Mesenchymal stem cell (in vitro differentiated cells and primary cell): ENCODE results near the gene SLC2A6. TPM values are rescaled to one million over a fixed set of nuclear protein-coding genes. Genes with fewer than 3 reads are reported as not detected.

Experiments
- DNase-seq: peaks from one replicate; pipeline ENCODE4 v3.0.0-alpha.2; 2013
- H2AFZ ChIP-seq: one replicate; pipeline ENCODE4 v1.6.1; 2013; ENCODE audit warnings: low read depth, mild to moderate bottlenecking, control low read depth, inconsistent platforms, low read length, moderate library complexity
- H2AK5ac ChIP-seq: 2 replicates; pipeline ENCODE4 v1.6.1; 2013; ENCODE audit warnings: low read length, moderate library complexity, mild to moderate bottlenecking, inconsistent platforms; ENCODE audit not compliant: severe bottlenecking
- H2BK120ac ChIP-seq: one replicate; pipeline ENCODE4 v1.6.1; 2013; ENCODE audit warnings: low read depth, mild to moderate bottlenecking, inconsistent platforms, low read length, moderate library complexity
- H2BK12ac ChIP-seq, 2 experiments: one replicate each; pipeline ENCODE4 v1.6.1; 2013; ENCODE audit warnings: inconsistent platforms in 2 of 2, low read length in 2 of 2, mild to moderate bottlenecking in 2 of 2, moderate library complexity in 2 of 2, control low read depth in 1 of 2
- H2BK15ac ChIP-seq: one replicate; pipeline ENCODE4 v1.6.1; 2013; ENCODE audit warnings: mild to moderate bottlenecking, low read depth, inconsistent platforms; ENCODE audit not compliant: poor library complexity, severe bottlenecking
- H2BK5ac ChIP-seq: 2 replicates; pipeline ENCODE4 v1.6.1; 2013; ENCODE audit warnings: low read depth, mild to moderate bottlenecking, low read length, control low read depth, inconsistent platforms; ENCODE audit not compliant: poor library complexity, severe bottlenecking
- H3K14ac ChIP-seq, 2 experiments: one replicate each; pipeline ENCODE4 v1.6.1; 2013; ENCODE audit warnings: inconsistent platforms in 2 of 2, low read length in 2 of 2, control low read depth in 1 of 2, mild to moderate bottlenecking in 1 of 2, moderate library complexity in 1 of 2
- H3K18ac ChIP-seq, 2 experiments: one replicate each; pipeline ENCODE4 v1.6.1; 2013; ENCODE audit warnings: inconsistent platforms in 2 of 2, low read length in 2 of 2, control low read depth in 1 of 2, low read depth in 1 of 2, mild to moderate bottlenecking in 1 of 2
- H3K23ac ChIP-seq, 2 experiments: one replicate each; pipeline ENCODE4 v1.6.1; 2013; ENCODE audit warnings: inconsistent platforms in 2 of 2, low read length in 2 of 2, mild to moderate bottlenecking in 2 of 2, moderate library complexity in 2 of 2, control low read depth in 1 of 2
- H3K27ac ChIP-seq: 2 replicates; pipeline ENCODE4 v1.5.1; 2013; ENCODE audit warnings: mild to moderate bottlenecking, moderate library complexity, low read length, control low read depth, inconsistent platforms; ENCODE audit not compliant: poor library complexity, severe bottlenecking
- H3K27me3 ChIP-seq, 2 experiments: 2 replicates each; pipeline versions ENCODE4 v1.6.1 to v1.7.0; 2013; ENCODE audit warnings: low read length in 2 of 2, mild to moderate bottlenecking in 2 of 2, moderate library complexity in 2 of 2, control low read depth in 1 of 2, inconsistent platforms in 1 of 2; ENCODE audit not compliant: control insufficient read depth in 1 of 2, insufficient read depth in 1 of 2
- H3K36me3 ChIP-seq, 2 experiments: 2 replicates each; pipeline versions ENCODE4 v1.6.1 to v1.7.0; 2013; ENCODE audit warnings: low read length in 2 of 2, control low read depth in 1 of 2, inconsistent platforms in 1 of 2, low read depth in 1 of 2, mild to moderate bottlenecking in 1 of 2; ENCODE audit not compliant: insufficient read depth in 2 of 2, control insufficient read depth in 1 of 2
- H3K4ac ChIP-seq, 2 experiments: one replicate each; pipeline ENCODE4 v1.6.1; 2013; ENCODE audit warnings: inconsistent platforms in 2 of 2, low read length in 2 of 2, mild to moderate bottlenecking in 2 of 2, moderate library complexity in 2 of 2, control low read depth in 1 of 2, low read depth in 1 of 2
- H3K4me1 ChIP-seq: 2 replicates; pipeline ENCODE4 v1.6.1; 2013; ENCODE audit warnings: low read depth, low read length, control low read depth; ENCODE audit not compliant: control insufficient read depth, insufficient read depth
- H3K4me2 ChIP-seq: 2 replicates; pipeline ENCODE4 v1.6.1; 2013; ENCODE audit warnings: low read length, mild to moderate bottlenecking, inconsistent platforms; ENCODE audit not compliant: poor library complexity, severe bottlenecking
- H3K4me3 ChIP-seq, 2 experiments: 2 replicates each; pipeline versions ENCODE4 v1.5.1 to v1.7.0; 2013; ENCODE audit warnings: low read length in 2 of 2, mild to moderate bottlenecking in 2 of 2, control low read depth in 1 of 2, low read depth in 1 of 2; ENCODE audit not compliant: insufficient read depth in 1 of 2
- H3K79me1 ChIP-seq: replicated peaks from 2 replicates; pipeline ENCODE4 v1.6.1; 2013; ENCODE audit warnings: mild to moderate bottlenecking, control low read depth, low read length, inconsistent platforms; ENCODE audit not compliant: poor library complexity, severe bottlenecking
- H3K9ac ChIP-seq: 2 replicates; pipeline ENCODE4 v1.7.0; 2013; ENCODE audit warnings: mild to moderate bottlenecking, low read length, moderate library complexity
- H3K9me3 ChIP-seq: 2 replicates; pipeline ENCODE4 v1.7.0; 2013; ENCODE audit warnings: mild to moderate bottlenecking, low read length; ENCODE audit not compliant: control insufficient read depth
- H4K8ac ChIP-seq: one replicate; pipeline ENCODE4 v1.6.1; 2013; ENCODE audit warnings: inconsistent platforms, mild to moderate bottlenecking, low read length, moderate library complexity
- H4K91ac ChIP-seq: one replicate; pipeline ENCODE4 v1.6.1; 2013; ENCODE audit warnings: mild to moderate bottlenecking, low read length, inconsistent platforms
- WGBS: methylation state at CpG from one replicate; pipeline ENCODE4 v1.1.7; 2013; ENCODE audit warnings: mixed read lengths; 5-methylcytosine and 5-hydroxymethylcytosine counted together
- polyA plus RNA-seq, 2 experiments: library from polyadenylated mRNA; stranded (reverse); fragments of 200-250 nt; gene quantifications; one replicate each; pipeline ENCODE4 v1.2.3, GENCODE V29; 2013

SLC2A6 gene
- polyA plus RNA-seq (2013, experiment 1 of 2) = 29.4 TPM
- 28.2 TPM for polyA plus RNA-seq (2013, experiment 2 of 2)

- DNase-seq = peak; percentile 87
- peak within 1 kb of the TSS; percentile 68 for H4K8ac ChIP-seq
- peak within 1 kb of the TSS; percentile 91 for H2BK15ac ChIP-seq
- peaks cover 30% of the 10 kb centered on the region in 2 experiments for H3K36me3 ChIP-seq
- peak within 1 kb of the TSS; percentile 82 for H4K91ac ChIP-seq
- peak within 1 kb of the TSS; percentile 12 for H2BK5ac ChIP-seq
- peak within 1 kb of the TSS; percentile 72 for H2AFZ ChIP-seq
- peak within 1 kb of the TSS; percentile 0 to 92 for H3K4ac ChIP-seq
- H3K18ac ChIP-seq = peak within 1 kb of the TSS; percentile 53 to 98
- peak within 1 kb of the TSS; percentile 72 to 84 for H3K4me3 ChIP-seq
- H2AK5ac ChIP-seq = peak within 1 kb of the TSS; percentile 1
- peaks cover 26% of the 10 kb centered on the region for H3K79me1 ChIP-seq
- H2BK12ac ChIP-seq = peak within 1 kb of the TSS in 1 of 2 experiments; percentile 85
- H3K4me2 ChIP-seq = peak within 1 kb of the TSS; percentile 74
- H3K9me3 ChIP-seq = no peaks in the 10 kb centered on the region
- peaks cover 28% of the 10 kb centered on the region for H3K4me1 ChIP-seq
- H3K27me3 ChIP-seq = peaks cover 5% of the 10 kb centered on the region in 2 experiments
- H3K27ac ChIP-seq = peak within 1 kb of the TSS; percentile 27
- peak within 1 kb of the TSS in 1 of 2 experiments; percentile 89 for H3K14ac ChIP-seq
- peak within 1 kb of the TSS; percentile 0 for H2BK120ac ChIP-seq
- peak within 1 kb of the TSS; percentile 86 for H3K9ac ChIP-seq
- 2% methylated on average over 82 of the region's 84 CpGs for WGBS
- peak within 1 kb of the TSS in 1 of 2 experiments; percentile 66 for H3K23ac ChIP-seq
These were observed at the start of gene SLC2A6 for GRCh38 chr9:133478851-133479711. Gene SLC2A6, minus strand, starts transcription at chr9:133479099. Its CDS starts 40 bp downstream, at chr9:133479059.

GRCh38 chr9:133528001-133528875 is 49.3 kb upstream of the SLC2A6 start:
- H3K4me1 ChIP-seq = peaks cover 33% of the 10 kb centered on the region
- no peak overlapping the region for H3K27ac ChIP-seq
- H2BK120ac ChIP-seq = no peak overlapping the region
- H3K36me3 ChIP-seq = no peaks in the 10 kb centered on the region
- H3K4ac ChIP-seq = peak overlapping the region in 1 of 2 experiments; percentile 58
- peaks cover 82 to 85% of the 10 kb centered on the region in 2 experiments for H3K27me3 ChIP-seq
- H2BK12ac ChIP-seq = no peak overlapping the region
- H2AK5ac ChIP-seq = peak overlapping the region; percentile 18
- no peaks in the 10 kb centered on the region for H3K9me3 ChIP-seq
- H3K18ac ChIP-seq = peak overlapping the region in 1 of 2 experiments; percentile 48
- H3K79me1 ChIP-seq = no peaks in the 10 kb centered on the region
- no peak overlapping the region for H3K4me3 ChIP-seq
- peak overlapping the region; percentile 18 for H4K91ac ChIP-seq
- H2BK5ac ChIP-seq = no peak overlapping the region
- H3K4me2 ChIP-seq = peak overlapping the region; percentile 53
- no peak overlapping the region for H3K9ac ChIP-seq
- H3K14ac ChIP-seq = peak overlapping the region in 1 of 2 experiments; percentile 26
- H2AFZ ChIP-seq = no peak overlapping the region
- no peak for DNase-seq
- peak overlapping the region; percentile 21 for H2BK15ac ChIP-seq
- 85% methylated on average over 22 of the region's 22 CpGs for WGBS
- H4K8ac ChIP-seq = no peak overlapping the region
- H3K23ac ChIP-seq = no peak overlapping the region

GRCh38 chr9:133527444-133527920 is 48.6 kb upstream of the SLC2A6 start:
- Histone ChIP-seq H3K9ac (no peak overlapping the region), H3K27me3 (peaks cover 82 to 88% of the 10 kb centered on the region in 2 experiments), H3K27ac (no peak overlapping the region), H4K91ac (peak overlapping the region; percentile 18), H3K4ac (peak overlapping the region in 1 of 2 experiments; percentile 58), H2AFZ (no peak overlapping the region), H3K79me1 (no peaks in the 10 kb centered on the region), H3K14ac (no peak overlapping the region), H3K4me1 (peaks cover 31% of the 10 kb centered on the region), H3K4me3 (no peak overlapping the region), H2AK5ac (no peak overlapping the region), H4K8ac (no peak overlapping the region), H3K4me2 (peak overlapping the region; percentile 53), H2BK5ac (no peak overlapping the region), H3K36me3 (no peaks in the 10 kb centered on the region), H3K23ac (no peak overlapping the region), H2BK12ac (peak overlapping the region in 1 of 2 experiments; percentile 45), H2BK15ac (no peak overlapping the region), H3K18ac (peak overlapping the region; percentile 29 to 61), H2BK120ac (no peak overlapping the region), H3K9me3 (no peaks in the 10 kb centered on the region)
- WGBS = 19% methylated on average over 15 of the region's 18 CpGs
- DNase-seq = peak; percentile 50
